Lower leg skin (tissue), 4 donors: ENCODE measurements around the gene RERE. TPM values are rescaled to one million over a fixed set of nuclear protein-coding genes. Genes with fewer than 3 reads are reported as not detected.
A peak's percentile ranks its signal among the peaks of the same experiment; 100 is the strongest.
"Not testable (repeated sequence)": the region's sequence is repeated elsewhere in the genome, so short reads cannot be mapped to it uniquely, and the experiment has no call there.

ENCODE experiments used
- DNase-seq, 2 donors: peaks; one replicate each; pipeline ENCODE4 v3.0.0-alpha.2; 2019; ENCODE audit warnings: low spot score in 2 of 2
- H3K4me3 ChIP-seq: fragments of 200-600 bp; sonication (generic); 2 replicates; pipeline ENCODE4 v1.5.1; 2017; ENCODE audit warnings: mild to moderate bottlenecking, low read depth; ENCODE audit not compliant: poor library complexity, severe bottlenecking
- POLR2A ChIP-seq, 2 donors: fragments of 450-650 bp; IDR thresholded peaks; one replicate each; pipeline ENCODE4 v1.6.1; 2016 to 2017; ENCODE audit warnings: antibody characterized with exemption in 2 of 2, mild to moderate bottlenecking in 1 of 2, moderate library complexity in 1 of 2
- WGBS, 2 donors: methylation state at CpG; one replicate each; pipeline ENCODE4 v1.1.5; 2018; 5-methylcytosine and 5-hydroxymethylcytosine counted together
- intact Hi-C: fragments of 100-400 bp; cut with DNase I; formaldehyde crosslinking; loops from one replicate; pipeline ENCODE4 v1.15.0; 2023; ENCODE audit warnings: low total_unique reads
- total RNA-seq, 4 donors: library from RNA; depleted of rRNA; stranded (reverse); fragments of >200 nt; gene quantifications; one replicate each; pipeline ENCODE4 v1.1.0, GENCODE V29; 2016
- TF ChIP-seq, protein P1 (sequence below), 3 donors: fragments of 450-650 bp; IDR thresholded peaks; one replicate each; pipeline ENCODE4 v1.5.1; 2016; ENCODE audit warnings: antibody characterized with exemption in 3 of 3, mild to moderate bottlenecking in 3 of 3, moderate library complexity in 2 of 3

The RERE gene
- total RNA-seq, 4 donors from 2014 or later, result 41.0 to 84.9 (median 76.8) TPM

DNA sequence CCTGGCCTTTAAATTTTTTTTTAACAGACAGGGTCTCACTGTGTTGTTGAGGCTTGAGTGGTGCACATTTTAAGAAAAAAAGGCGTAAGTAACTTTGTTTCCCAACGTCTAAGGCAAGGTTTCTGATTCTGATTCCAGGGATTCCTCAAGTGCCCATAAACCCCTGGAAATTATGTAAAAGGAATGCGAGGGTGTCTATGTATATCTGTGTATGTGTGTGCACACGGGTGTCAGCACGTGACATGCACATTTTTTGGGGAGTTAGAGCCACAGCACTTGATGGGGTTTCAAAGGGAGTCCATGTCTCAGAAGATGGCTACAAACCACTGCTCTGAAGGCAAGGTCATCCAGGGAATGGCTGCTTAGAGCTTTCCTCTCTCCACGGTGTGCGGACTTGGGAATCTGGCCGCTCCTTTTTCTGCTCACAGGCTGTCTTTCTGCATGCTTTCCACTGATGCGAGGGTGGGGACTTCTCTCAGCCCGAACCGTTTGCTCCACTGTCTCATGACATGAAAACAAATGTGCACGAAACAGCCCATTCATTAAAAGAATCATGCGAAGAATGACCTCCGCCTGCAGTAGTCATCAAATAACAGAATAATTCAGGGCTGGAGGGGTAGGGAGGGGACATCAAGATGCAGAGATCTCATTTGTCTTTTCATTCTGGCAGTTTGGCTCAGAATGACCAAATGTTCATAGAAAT lies 18.7 kb upstream of the RERE start:
- TF ChIP-seq POLR2A (IDR thresholded peaks at IDR 0.05), result no peak
- TF ChIP-seq, protein P1, sequence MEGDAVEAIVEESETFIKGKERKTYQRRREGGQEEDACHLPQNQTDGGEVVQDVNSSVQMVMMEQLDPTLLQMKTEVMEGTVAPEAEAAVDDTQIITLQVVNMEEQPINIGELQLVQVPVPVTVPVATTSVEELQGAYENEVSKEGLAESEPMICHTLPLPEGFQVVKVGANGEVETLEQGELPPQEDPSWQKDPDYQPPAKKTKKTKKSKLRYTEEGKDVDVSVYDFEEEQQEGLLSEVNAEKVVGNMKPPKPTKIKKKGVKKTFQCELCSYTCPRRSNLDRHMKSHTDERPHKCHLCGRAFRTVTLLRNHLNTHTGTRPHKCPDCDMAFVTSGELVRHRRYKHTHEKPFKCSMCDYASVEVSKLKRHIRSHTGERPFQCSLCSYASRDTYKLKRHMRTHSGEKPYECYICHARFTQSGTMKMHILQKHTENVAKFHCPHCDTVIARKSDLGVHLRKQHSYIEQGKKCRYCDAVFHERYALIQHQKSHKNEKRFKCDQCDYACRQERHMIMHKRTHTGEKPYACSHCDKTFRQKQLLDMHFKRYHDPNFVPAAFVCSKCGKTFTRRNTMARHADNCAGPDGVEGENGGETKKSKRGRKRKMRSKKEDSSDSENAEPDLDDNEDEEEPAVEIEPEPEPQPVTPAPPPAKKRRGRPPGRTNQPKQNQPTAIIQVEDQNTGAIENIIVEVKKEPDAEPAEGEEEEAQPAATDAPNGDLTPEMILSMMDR (IDR thresholded peaks at IDR 0.05), result no peak
- 54 to 57% methylated on average over 14 of the region's 14 CpGs for WGBS, 2 donors
- DNase-seq, result peak in 1 of 2 donors; percentile 78

DNA sequence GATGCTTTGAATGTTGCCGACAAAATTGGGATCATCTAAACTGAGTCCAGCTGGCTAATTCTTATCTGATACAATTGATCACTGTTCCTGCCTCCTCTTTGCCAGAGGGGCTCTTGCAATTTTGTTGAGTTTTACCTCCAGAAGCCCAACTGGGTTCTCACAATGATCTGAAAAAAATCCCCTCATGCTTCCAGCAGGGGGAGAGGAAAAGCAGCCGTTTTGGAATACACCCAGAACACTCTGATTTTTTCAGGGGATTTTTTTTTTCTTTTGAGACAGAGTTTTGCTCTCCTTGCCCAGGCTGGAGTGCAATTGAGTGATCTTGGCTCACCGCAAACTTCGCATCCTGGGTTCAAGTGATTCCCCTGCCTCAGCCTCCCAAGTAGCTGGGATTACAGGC lies 13.9 kb upstream of the RERE start:
- intact Hi-C loops, result no loop called here
- peak in 1 of 2 donors; percentile 18 for DNase-seq
- WGBS, 2 donors, result 66 to 78% methylated on average over 4 of the region's 4 CpGs
- TF ChIP-seq POLR2A (IDR thresholded peaks at IDR 0.05), result no peak
- TF ChIP-seq, protein P1 (IDR thresholded peaks at IDR 0.05), result no peak
- no peak overlapping the region for H3K4me3 ChIP-seq

More for the DNA sequence above, 18.7 kb upstream of the RERE start:
- H3K4me3 ChIP-seq, result no peak overlapping the region
- intact Hi-C loops, result no loop called here

DNA sequence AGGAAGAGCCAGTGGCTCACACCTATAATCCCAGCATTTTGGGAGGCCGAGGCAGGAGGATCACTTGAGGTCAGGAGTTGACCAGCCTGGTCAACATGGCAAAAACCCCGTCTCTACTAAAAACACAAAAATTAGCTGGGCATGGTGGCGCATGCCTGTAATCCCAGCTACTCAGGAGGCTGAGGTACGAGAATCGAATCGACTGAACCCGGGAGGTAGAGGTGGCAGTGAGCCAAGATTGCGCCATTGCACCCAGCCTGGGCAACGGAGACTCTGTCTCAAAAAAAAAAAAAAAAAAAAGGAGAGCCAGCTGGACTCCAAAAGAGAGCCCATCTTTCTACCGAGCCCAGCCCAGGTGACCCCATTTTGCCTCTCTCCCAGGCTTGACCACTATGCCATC lies 13.3 kb upstream of the RERE start:
- 82 to 85% methylated on average over 10 of the region's 10 CpGs for WGBS, 2 donors
- DNase-seq, result peak in 1 of 2 donors; percentile 48
- intact Hi-C loops, H3K4me3 ChIP-seq: not testable (repeated sequence)

DNA sequence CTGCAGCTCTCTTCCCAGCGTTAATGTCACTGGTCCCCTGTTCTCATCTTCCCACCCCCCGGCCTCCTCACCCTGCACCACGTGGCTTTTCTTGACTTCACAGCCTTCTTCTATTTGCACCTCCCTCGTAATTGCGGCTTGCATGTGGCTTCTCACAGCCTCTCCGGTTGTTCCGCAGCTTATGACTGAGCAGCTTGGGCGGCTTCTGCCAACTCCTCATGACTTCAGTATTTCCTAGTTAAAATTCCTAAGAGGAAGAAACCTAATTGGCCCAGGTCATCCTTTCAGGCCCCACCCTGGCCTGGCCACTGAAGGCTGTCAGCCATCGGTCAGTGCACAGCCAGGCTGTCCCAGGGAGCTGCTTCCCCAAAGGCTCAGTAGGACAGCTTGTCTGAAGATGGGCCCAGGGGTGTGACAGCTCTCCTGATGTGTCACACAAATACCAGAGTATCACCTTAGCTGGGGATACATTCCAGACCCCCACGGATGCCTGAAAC lies 8.6 kb upstream of the RERE start:
- intact Hi-C loops, result no loop called here
- no peak for TF ChIP-seq POLR2A (IDR thresholded peaks at IDR 0.05)
- TF ChIP-seq, protein P1 (IDR thresholded peaks at IDR 0.05), result no peak
- no peak overlapping the region for H3K4me3 ChIP-seq
- 75 to 81% methylated on average over 10 of the region's 10 CpGs for WGBS, 2 donors
- peak; percentile 52 to 87 for DNase-seq

DNA sequence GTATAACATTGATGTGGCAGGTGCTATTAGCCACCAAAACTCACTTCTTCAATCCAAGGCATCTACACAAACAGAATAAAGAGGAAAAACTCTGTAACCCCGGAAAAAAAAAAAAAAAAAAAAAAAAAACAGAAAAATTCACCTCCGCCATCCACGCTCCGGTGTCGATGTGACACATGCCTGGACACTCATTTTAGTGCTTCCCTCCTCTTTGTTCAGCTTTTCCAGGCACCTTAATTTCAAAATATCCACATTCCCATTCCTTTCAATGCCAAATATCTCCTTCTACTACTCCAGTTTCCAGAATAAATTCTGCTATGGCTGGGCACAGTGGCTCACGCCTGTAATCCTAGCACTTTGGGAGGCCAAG lies 5.8 kb upstream of the RERE start:
- no peak for DNase-seq
- no peak for TF ChIP-seq POLR2A (IDR thresholded peaks at IDR 0.05)
- TF ChIP-seq, protein P1 (IDR thresholded peaks at IDR 0.05), result no peak
- intact Hi-C loops, result no loop called here
- WGBS, 2 donors, result 54 to 61% methylated on average over 6 of the region's 6 CpGs
- no peak overlapping the region for H3K4me3 ChIP-seq

DNA sequence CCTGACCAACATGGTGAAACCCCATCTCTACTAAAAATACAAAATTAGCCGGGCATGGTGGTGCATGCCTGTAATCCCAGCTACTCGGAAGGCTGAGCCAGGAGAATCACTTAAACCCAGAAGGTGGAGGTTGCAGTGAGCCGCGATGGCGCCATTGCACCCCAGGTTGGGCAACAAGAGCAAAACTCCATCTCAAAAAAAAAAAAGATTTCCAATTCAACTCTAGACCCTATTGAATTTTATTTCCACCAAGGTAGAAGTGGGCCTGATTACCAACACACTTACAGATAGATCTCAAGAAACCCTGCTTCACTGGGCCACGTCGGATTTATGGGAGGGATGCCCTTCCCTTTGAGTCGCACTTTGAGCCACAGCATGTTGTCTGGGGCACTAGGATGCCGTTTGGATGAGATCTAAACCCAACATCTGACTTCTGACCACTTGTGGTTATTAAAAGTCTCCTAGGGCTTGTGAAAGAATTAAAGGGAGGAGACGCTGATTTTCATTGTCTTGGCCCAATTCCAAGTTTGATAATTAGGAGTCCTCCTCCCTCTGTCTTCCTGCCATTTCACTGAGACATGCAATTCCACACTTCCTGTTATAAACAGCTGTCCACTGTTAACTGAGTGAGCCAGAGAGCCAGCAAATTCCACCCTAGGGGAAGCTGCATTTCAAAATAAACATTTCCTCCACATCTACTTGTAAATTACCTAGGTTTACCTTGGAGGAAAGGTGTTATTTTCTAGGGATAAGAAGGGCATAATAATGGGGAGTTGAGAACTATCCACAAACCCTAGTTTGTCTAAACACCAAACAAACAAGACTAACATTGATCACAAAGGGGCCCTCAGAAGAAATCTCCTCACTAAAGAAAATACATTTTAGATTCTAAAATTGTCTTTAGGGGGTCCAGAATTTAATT lies 5.2 kb upstream of the RERE start:
- H3K4me3 ChIP-seq, result no peak overlapping the region
- intact Hi-C loops, result no loop called here
- WGBS, 2 donors, result 44 to 49% methylated on average over 10 of the region's 10 CpGs
- TF ChIP-seq, protein P1 (IDR thresholded peaks at IDR 0.05), result no peak
- no peak for TF ChIP-seq POLR2A (IDR thresholded peaks at IDR 0.05)
- peak; percentile 57 to 79 for DNase-seq
